Fibroblast of skin of left quadriceps (primary cell): Measurements from ENCODE around the gene CBLN3.

Experiments used
- DNase-seq, 2 experiments: peaks; one replicate each; pipeline ENCODE4 v3.0.0-alpha.2; 2013; ENCODE audit warnings: low read depth in 2 of 2

CBLN3 gene

GRCh38 chr14:24382064-24382371 is 47.5 kb downstream of the CBLN3 start:
- no peak for DNase-seq

- no peak for DNase-seq
Observed at GRCh38 chr14:24381363-24382063, 48.0 kb downstream of the CBLN3 start.

- no peak for DNase-seq
Observed at GRCh38 chr14:24379907-24380730, 49.3 kb downstream of the CBLN3 start.

- DNase-seq = no peak
Observed at GRCh38 chr14:24378981-24379906, 50.2 kb downstream of the CBLN3 start.

GRCh38 chr14:24378327-24378726 is 51.1 kb downstream of the CBLN3 start:
- no peak for DNase-seq

- no peak for DNase-seq
Observed at GRCh38 chr14:24377657-24378056, 51.8 kb downstream of the CBLN3 start.

- no peak for DNase-seq
Observed at GRCh38 chr14:24377126-24377525, 52.3 kb downstream of the CBLN3 start.
